GM18526 (cell line): ENCODE measurements around the gene HSF5.

Experiments
- POLR2A ChIP-seq: IDR thresholded peaks from 3 replicates; pipeline ENCODE4 v1.6.1; 2011; ENCODE audit not compliant: insufficient read length; ENCODE audit errors: extremely low read depth

The HSF5 gene

DNA sequence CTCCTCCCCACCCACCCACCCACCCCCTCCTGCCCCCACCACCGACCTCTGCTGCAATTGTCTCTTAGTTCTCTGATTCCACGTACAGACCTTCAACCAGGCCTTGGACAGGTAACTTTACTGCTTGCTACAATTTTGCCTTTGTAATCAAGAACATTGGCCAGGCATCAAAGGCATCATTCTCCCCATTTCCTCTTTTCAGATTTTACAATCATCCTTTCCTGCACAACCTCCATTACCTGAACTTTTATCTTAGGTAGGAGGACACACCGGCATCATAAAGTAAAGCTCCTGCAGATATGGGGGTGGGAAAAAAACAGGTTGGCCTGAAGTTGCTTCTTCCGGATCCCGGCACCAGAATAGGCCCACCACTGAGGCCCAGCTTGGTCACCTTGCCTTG lies 110.5 kb downstream of the HSF5 start:
- no peak for TF ChIP-seq POLR2A

DNA sequence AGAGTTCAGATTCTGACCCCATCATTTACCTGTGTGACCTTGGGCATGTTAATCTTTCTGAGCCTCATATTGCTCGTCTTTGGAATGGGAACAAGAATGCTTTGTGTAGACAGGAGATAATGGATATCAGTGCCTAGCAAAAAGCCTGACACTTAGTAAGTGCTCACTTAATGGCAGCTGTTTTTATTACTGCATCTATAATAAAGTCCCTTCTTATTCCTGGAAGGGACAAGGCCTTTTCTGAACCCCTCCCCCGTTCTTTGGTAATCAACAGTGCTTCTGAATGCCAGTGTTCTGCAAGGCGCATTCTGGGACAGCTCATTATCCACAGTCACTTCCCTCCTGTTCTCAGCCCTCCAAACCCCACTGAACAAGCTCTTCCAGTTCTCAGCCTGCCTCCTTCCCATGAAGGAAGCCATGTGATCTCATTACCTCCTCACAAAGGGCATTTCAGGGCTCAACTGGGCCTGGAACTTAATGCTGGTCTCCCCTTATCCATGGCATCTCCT lies 111.1 kb downstream of the HSF5 start:
- TF ChIP-seq POLR2A = no peak

GRCh38 chr17:58376472-58377000 lies 111.7 kb downstream of the HSF5 start:
- no peak for TF ChIP-seq POLR2A

GRCh38 chr17:58375811-58376210 lies 112.4 kb downstream of the HSF5 start:
- no peak for TF ChIP-seq POLR2A

DNA sequence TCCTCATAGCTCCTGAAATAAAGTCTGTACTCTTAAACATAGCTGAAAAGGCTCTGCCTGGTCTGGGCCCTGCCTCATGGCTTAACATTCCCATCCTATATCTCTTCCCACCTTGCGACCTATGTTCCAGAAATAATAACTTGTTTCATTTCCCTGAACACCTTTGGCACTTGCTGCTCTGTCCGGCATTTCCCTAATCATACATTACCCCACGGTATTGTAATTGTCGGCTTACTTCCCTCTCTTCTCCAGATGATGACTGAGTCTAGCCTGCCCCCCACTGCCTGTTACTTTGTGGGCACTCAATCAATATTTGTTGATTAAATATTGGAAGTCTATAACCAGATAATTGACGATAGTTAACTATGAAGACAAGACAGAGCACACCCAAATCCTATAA lies 113.0 kb downstream of the HSF5 start:
- no peak for TF ChIP-seq POLR2A

GRCh38 chr17:58373923-58374322 lies 114.3 kb downstream of the HSF5 start:
- no peak for TF ChIP-seq POLR2A

GRCh38 chr17:58373003-58373402 lies 115.2 kb downstream of the HSF5 start:
- TF ChIP-seq POLR2A = no peak

DNA sequence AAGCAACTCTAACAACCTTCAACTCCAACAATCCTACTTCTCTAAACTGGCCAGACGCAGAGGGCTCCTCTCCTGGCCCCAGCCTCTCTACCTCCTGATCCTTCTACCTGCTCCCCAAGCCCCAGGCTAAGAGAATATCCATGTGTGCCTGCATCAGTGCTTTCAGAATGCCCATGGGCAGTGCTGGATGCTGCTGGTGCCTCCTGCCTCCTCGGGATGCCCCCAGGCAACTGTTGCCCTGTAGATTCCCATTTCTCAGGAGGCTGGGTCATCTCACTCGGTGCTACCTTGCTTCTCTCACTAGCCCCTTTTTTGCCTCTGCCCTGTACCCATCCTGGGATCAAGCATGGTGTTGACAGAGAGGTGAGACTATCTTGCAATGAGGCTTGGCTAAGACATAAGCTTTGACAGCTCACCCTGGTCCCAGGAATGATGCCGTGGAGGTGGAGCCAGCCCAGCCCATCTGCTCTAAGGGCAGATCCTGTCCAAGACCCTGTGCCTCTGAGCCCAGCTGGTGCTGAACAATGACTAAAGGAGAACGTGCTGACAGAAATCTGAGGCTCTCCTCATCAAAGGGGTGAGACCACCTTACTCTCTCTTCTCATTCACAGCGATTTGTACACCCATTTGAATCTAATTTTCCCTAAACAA lies 116.8 kb downstream of the HSF5 start:
- TF ChIP-seq POLR2A = no peak

GRCh38 chr17:58370716-58371115 lies 117.5 kb downstream of the HSF5 start:
- no peak for TF ChIP-seq POLR2A

DNA sequence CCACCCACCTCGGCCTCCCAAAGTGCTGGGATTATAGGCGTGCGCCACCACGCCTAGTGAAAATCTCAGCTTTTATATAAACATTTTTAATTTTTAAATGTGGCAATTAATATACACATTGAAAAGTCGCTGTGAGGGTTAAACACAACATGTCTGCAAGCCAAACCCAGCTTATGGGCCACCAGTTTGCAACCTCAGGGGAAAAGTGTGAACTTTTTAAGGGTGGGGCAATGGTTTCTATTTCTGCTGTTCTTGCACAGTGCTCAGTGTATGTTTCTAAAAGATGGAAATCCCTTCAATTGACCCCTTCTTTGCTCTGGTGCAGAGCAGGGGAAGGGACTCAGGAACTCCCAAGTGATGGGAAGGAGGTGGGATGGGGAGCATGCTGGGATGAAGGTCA lies 117.9 kb downstream of the HSF5 start:
- no peak for TF ChIP-seq POLR2A
